Liver (tissue), 9 donors: ENCODE measurements around the gene C14orf180. TPM values are rescaled to one million over a fixed set of nuclear protein-coding genes. Genes with fewer than 3 reads are reported as not detected.

Experiments used
- DNase-seq: peaks from one replicate; pipeline ENCODE4 v3.0.0-alpha.2; 2017; ENCODE audit warnings: low spot score
- H3K27ac ChIP-seq, 2 donors: one replicate each; pipeline ENCODE4 v1.7.0; 2013; ENCODE audit warnings: inconsistent platforms in 2 of 2, low read length in 2 of 2, control low read depth in 1 of 2, low read depth in 1 of 2, mild to moderate bottlenecking in 1 of 2
- H3K27me3 ChIP-seq, 4 donors: one replicate each; pipeline versions ENCODE4 v1.6.1 to v1.7.0; 2013; ENCODE audit warnings: low read length in 3 of 4, inconsistent platforms in 1 of 4, mild to moderate bottlenecking in 1 of 4, moderate library complexity in 1 of 4; ENCODE audit not compliant: control insufficient read depth in 4 of 4, insufficient read depth in 4 of 4
- H3K36me3 ChIP-seq, 4 donors: one replicate each; pipeline versions ENCODE4 v1.6.1 to v1.7.0; 2013; ENCODE audit warnings: low read length in 3 of 4, mild to moderate bottlenecking in 3 of 4, low read depth in 1 of 4, moderate library complexity in 1 of 4; ENCODE audit not compliant: control insufficient read depth in 4 of 4, insufficient read depth in 3 of 4
- H3K4me1 ChIP-seq, 4 donors: one replicate each; pipeline versions ENCODE4 v1.6.1 to v1.7.0; 2013; ENCODE audit warnings: low read length in 3 of 4, mild to moderate bottlenecking in 3 of 4, moderate library complexity in 1 of 4; ENCODE audit not compliant: control insufficient read depth in 4 of 4, insufficient read depth in 4 of 4
- H3K4me3 ChIP-seq, 3 donors: one replicate each; pipeline versions ENCODE4 v1.6.1 to v1.7.0; 2013; ENCODE audit warnings: low read length in 3 of 3, control low read depth in 1 of 3, low read depth in 1 of 3, mild to moderate bottlenecking in 1 of 3
- H3K9ac ChIP-seq, 2 donors: one replicate each; pipeline ENCODE4 v1.7.0; 2013; ENCODE audit warnings: low read length in 2 of 2, mild to moderate bottlenecking in 2 of 2, moderate library complexity in 2 of 2, control low read depth in 1 of 2, low read depth in 1 of 2
- H3K9me3 ChIP-seq, 4 donors: one replicate each; pipeline versions ENCODE4 v1.6.1 to v1.7.0; 2013; ENCODE audit warnings: low read length in 3 of 4; ENCODE audit not compliant: control insufficient read depth in 4 of 4
- ATF3 ChIP-seq: IDR thresholded peaks from 2 replicates; pipeline ENCODE4 v1.6.1; 2016; ENCODE audit warnings: antibody characterized with exemption
- CTCF ChIP-seq: fragments of 150-350 bp; IDR thresholded peaks from 2 replicates; pipeline ENCODE4 v1.5.1; 2017; ENCODE audit warnings: improper control_type of control experiment, low read depth, low read length; ENCODE audit not compliant: missing input control
- EGR1 ChIP-seq, 2 donors: IDR thresholded peaks; 2 replicates each; pipeline ENCODE4 v1.6.1; 2016 to 2018; ENCODE audit warnings: antibody characterized with exemption in 2 of 2, low read depth in 2 of 2
- FOXA1 ChIP-seq: IDR thresholded peaks from 2 replicates; pipeline ENCODE4 v1.6.1; 2016; ENCODE audit warnings: antibody characterized with exemption
- FOXA2 ChIP-seq: IDR thresholded peaks from 2 replicates; pipeline ENCODE4 v1.6.1; 2016; ENCODE audit warnings: antibody characterized with exemption
- GABPA ChIP-seq, 2 donors: IDR thresholded peaks in 1 of 2; conservative IDR thresholded peaks in 1 of 2; 2 replicates each; pipeline ENCODE4 v1.6.1; 2016; ENCODE audit warnings: antibody characterized with exemption in 2 of 2, mild to moderate bottlenecking in 1 of 2, moderate library complexity in 1 of 2
- HNF4A ChIP-seq, 2 donors: conservative IDR thresholded peaks; 2 replicates each; pipeline ENCODE4 v1.6.1; 2016; ENCODE audit warnings: antibody characterized with exemption in 2 of 2, mild to moderate bottlenecking in 2 of 2
- HNF4G ChIP-seq: IDR thresholded peaks from 2 replicates; pipeline ENCODE4 v1.6.1; 2016; ENCODE audit warnings: antibody characterized with exemption
- JUND ChIP-seq, 2 donors: IDR thresholded peaks; 2 replicates each; pipeline ENCODE4 v1.6.1; 2016; ENCODE audit warnings: antibody characterized with exemption in 2 of 2
- MAX ChIP-seq: IDR thresholded peaks from 2 replicates; pipeline ENCODE4 v1.6.1; 2016; ENCODE audit warnings: antibody characterized with exemption
- NR2F2 ChIP-seq: IDR thresholded peaks from 2 replicates; pipeline ENCODE4 v1.6.1; 2016; ENCODE audit warnings: antibody characterized with exemption
- RAD21 ChIP-seq, 2 donors: IDR thresholded peaks; 2 replicates each; pipeline ENCODE4 v1.6.1; 2016; ENCODE audit warnings: antibody characterized with exemption in 2 of 2, mild to moderate bottlenecking in 2 of 2
- REST ChIP-seq: IDR thresholded peaks from 2 replicates; pipeline ENCODE4 v1.6.1; 2016; ENCODE audit warnings: antibody characterized with exemption, mild to moderate bottlenecking
- RXRA ChIP-seq, 2 donors: IDR thresholded peaks; 2 replicates each; pipeline ENCODE4 v1.6.1; 2017 to 2018; ENCODE audit warnings: antibody characterized with exemption in 2 of 2, mild to moderate bottlenecking in 1 of 2
- SP1 ChIP-seq: IDR thresholded peaks from 2 replicates; pipeline ENCODE4 v1.6.1; 2018; ENCODE audit warnings: antibody characterized with exemption, mild to moderate bottlenecking
- TAF1 ChIP-seq: conservative IDR thresholded peaks from 2 replicates; pipeline ENCODE4 v1.6.1; 2016; ENCODE audit warnings: antibody characterized with exemption, mild to moderate bottlenecking
- YY1 ChIP-seq: IDR thresholded peaks from 2 replicates; pipeline ENCODE4 v1.6.1; 2016; ENCODE audit warnings: antibody characterized with exemption, mild to moderate bottlenecking
- ZBTB33 ChIP-seq: IDR thresholded peaks from 2 replicates; pipeline ENCODE4 v1.6.1; 2016; ENCODE audit warnings: antibody characterized with exemption
- WGBS: extraction: QIAGEN DNeasy Blood & Tissue Kit; methylation state at CpG from one replicate; pipeline ENCODE4 v1.1.7; 2013; 5-methylcytosine and 5-hydroxymethylcytosine counted together
- polyA plus RNA-seq, 2 donors: library from polyadenylated mRNA; stranded (reverse) in 1 of 2; unstranded in 1 of 2; fragments of 200-250 nt in 1 of 2; fragments of >200 nt in 1 of 2; fragmentation: Nextera tagmentation in 1 of 2; extraction: Ambion mirVana in 1 of 2; gene quantifications; one replicate each; pipeline versions ENCODE4 v1.2.1 to v1.2.3, GENCODE V29; 2013 to 2015
- total RNA-seq, 2 donors: library from RNA; depleted of rRNA; stranded (reverse); fragments of >200 nt; gene quantifications; one replicate each; pipeline ENCODE4 v1.2.3, GENCODE V29; 2014
- donor health status: healthy.
- donor health status: healthy.
- donor health status: healthy.
- donor health status: healthy.
- donor health status: healthy.

The C14orf180 gene
- total and polyA plus RNA-seq, 4 donors: 0.09 to 4.0 (median 2.9) TPM

- peaks cover 0 to 5% (median 0%) of the 10 kb centered on the region in 4 donors for H3K27me3 ChIP-seq
- no peak for DNase-seq
- 75% methylated on average over 6 of the region's 6 CpGs for WGBS
- no peak overlapping the region for H3K4me3 ChIP-seq
- H3K4me1 ChIP-seq: no peaks in the 10 kb centered on the region
- H3K9me3 ChIP-seq: no peaks in the 10 kb centered on the region
- H3K36me3 ChIP-seq: no peaks in the 10 kb centered on the region
- no peak overlapping the region for H3K9ac ChIP-seq
- TF ChIP-seq NR2F2 (no peak), GABPA (IDR thresholded peaks at IDR 0.05 in 1 of 2, conservative IDR thresholded peaks at IDR 0.05 in 1 of 2) (no peak), ATF3 (no peak), RXRA (IDR thresholded peaks at IDR 0.05) (no peak), HNF4G (no peak), YY1 (no peak), CTCF (no peak), FOXA2 (no peak), TAF1 (no peak), REST (no peak), MAX (no peak), FOXA1 (no peak), ZBTB33 (no peak), HNF4A (conservative IDR thresholded peaks at IDR 0.05) (no peak), EGR1 (IDR thresholded peaks at IDR 0.05; ENCODE audit: low read depth in 2 of 2) (no peak), SP1 (no peak), RAD21 (IDR thresholded peaks at IDR 0.05) (no peak), JUND (IDR thresholded peaks at IDR 0.05) (no peak)
- no peak overlapping the region for H3K27ac ChIP-seq
Observed at GRCh38 chr14:104595911-104596450, 16.4 kb downstream of the C14orf180 start.
